ENCODE results near the gene SPIN2B.

- TF ChIP-seq CTCF (IDR thresholded peaks at IDR 0.05) (no peak), POLR2A (IDR thresholded peaks at IDR 0.05) (no peak)
Measured at GRCh38 chrX:57133706-57134105, 12.4 kb upstream of the SPIN2B start.
